ENCODE results near the gene TRAK1.

Gene TRAK1

DNA sequence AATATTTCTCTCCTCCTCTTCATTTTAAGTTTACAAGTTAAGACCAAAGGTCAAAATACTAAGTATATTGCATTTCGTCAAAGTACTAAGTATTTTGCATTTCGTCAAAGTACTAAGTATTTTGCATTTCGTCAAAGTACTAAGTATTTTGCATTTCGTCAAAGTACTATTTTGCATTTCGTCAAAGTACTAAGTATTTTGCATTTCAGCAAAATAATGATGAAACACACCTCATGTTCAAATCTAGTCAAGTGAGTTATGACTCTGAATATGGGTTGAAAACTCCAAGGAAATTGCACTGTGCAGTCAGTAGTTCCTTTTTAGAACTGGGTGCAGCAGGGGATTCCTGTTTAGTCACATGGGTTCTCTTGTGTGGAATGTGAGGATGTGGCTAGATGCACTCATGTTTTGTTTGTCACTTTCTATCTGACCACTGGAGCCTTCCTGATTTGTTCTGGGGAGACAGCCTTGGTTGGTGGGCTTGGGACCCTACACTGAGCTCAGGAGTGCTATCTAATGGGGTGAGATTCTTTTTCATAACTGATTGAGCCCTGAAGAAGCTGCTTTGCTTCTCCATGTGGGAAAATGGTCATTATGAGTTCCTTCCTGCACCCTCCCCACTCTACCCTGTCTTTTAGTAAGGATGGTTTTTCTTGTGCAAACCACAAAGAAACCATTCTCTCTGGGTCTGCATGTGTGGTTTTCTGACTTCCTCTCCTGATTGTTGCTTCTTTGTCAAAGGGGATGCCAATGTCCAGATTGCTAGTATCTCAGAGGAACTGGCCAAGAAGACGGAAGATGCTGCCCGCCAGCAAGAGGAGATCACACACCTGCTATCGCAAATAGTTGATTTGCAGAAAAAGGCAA lies 101.4 kb downstream of the TRAK1 start:
- POLR2A ChIA-PET, result no interaction called here

DNA sequence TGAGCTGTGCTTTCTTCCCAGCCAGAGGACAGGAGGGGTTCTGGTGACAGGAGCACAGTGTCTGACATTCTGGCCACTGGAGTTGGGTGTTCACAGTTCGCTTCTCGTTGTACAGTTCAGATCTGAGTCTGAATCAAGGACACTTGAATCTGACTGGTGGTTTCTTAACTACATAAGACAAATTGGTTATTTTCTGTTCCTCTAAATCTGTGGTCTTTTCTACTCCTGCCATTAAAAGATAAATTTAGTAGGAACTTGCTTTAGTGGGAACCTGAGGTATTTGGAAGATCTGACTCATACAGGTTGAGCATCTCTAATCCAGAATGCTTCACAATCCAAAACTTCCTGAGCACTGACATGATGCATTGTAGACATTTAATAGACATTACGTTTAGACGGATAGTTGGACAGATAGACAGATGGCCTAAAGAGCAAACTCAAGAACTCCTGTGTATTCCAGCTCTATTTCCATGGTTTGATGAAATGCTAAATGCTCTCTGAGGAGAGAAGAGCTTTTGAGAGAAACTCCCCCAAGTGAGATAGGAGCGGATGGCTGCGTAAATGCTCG lies 103.9 kb downstream of the TRAK1 start:
- ChIA-PET POLR2A (no interaction called here), CTCF (interaction anchor here (0.9 kb wide), 1 partner anchor 77 kb away, joined by 3 read pairs; no protein-coding TSS in a partner anchor)
- no peak for DNase-seq (ENCODE audit: extremely low spot score)
- TF ChIP-seq ARNT (IDR thresholded peaks at IDR 0.05) (no peak), PKNOX1 (IDR thresholded peaks at IDR 0.05) (no peak), HDGF (IDR thresholded peaks at IDR 0.05; ENCODE audit: borderline replicate concordance) (no peak), FOXA1 (IDR thresholded peaks at IDR 0.05) (no peak), ZNF384 (IDR thresholded peaks at IDR 0.05) (no peak), CTBP1 (IDR thresholded peaks at IDR 0.05; ENCODE audit: borderline replicate concordance) (no peak), FOXM1 (IDR thresholded peaks at IDR 0.05; ENCODE audit: borderline replicate concordance) (no peak), FOXK2 (IDR thresholded peaks at IDR 0.05) (no peak), L3MBTL2 (conservative IDR thresholded peaks at IDR 0.05) (no peak), LEF1 (IDR thresholded peaks at IDR 0.05; ENCODE audit: borderline replicate concordance) (no peak), ELF4 (IDR thresholded peaks at IDR 0.05) (no peak), NFRKB (IDR thresholded peaks at IDR 0.05) (no peak)

More for the DNA sequence above, 101.4 kb downstream of the TRAK1 start:
- CTCF ChIA-PET, result interaction anchor here (0.7 to 3.7 kb wide), 6 partner anchors 12 to 1311 kb away, joined by 3 to 38 read pairs (median 12); no protein-coding TSS in a partner anchor
- no peak for TF ChIP-seq PKNOX1 (IDR thresholded peaks at IDR 0.05)
- no peak for TF ChIP-seq FOXA1 (IDR thresholded peaks at IDR 0.05)
- no peak for TF ChIP-seq ELF4 (IDR thresholded peaks at IDR 0.05)
- no peak for TF ChIP-seq ZNF384 (IDR thresholded peaks at IDR 0.05)
- no peak for TF ChIP-seq LEF1 (IDR thresholded peaks at IDR 0.05; ENCODE audit: borderline replicate concordance)
- TF ChIP-seq HDGF (IDR thresholded peaks at IDR 0.05; ENCODE audit: borderline replicate concordance), result no peak
- no peak for TF ChIP-seq FOXM1 (IDR thresholded peaks at IDR 0.05; ENCODE audit: borderline replicate concordance)
- TF ChIP-seq FOXK2 (IDR thresholded peaks at IDR 0.05), result no peak
- no peak for TF ChIP-seq TARDBP (IDR thresholded peaks at IDR 0.05)
- TF ChIP-seq ARNT (IDR thresholded peaks at IDR 0.05), result no peak
- no peak for TF ChIP-seq NFRKB (IDR thresholded peaks at IDR 0.05)
- no peak for TF ChIP-seq L3MBTL2 (conservative IDR thresholded peaks at IDR 0.05)
- no peak for TF ChIP-seq BHLHE40 (IDR thresholded peaks at IDR 0.05; ENCODE audit: borderline replicate concordance)
- no peak for TF ChIP-seq SUZ12 (IDR thresholded peaks at IDR 0.05)
- DNase-seq (ENCODE audit: extremely low spot score), result no peak

DNA sequence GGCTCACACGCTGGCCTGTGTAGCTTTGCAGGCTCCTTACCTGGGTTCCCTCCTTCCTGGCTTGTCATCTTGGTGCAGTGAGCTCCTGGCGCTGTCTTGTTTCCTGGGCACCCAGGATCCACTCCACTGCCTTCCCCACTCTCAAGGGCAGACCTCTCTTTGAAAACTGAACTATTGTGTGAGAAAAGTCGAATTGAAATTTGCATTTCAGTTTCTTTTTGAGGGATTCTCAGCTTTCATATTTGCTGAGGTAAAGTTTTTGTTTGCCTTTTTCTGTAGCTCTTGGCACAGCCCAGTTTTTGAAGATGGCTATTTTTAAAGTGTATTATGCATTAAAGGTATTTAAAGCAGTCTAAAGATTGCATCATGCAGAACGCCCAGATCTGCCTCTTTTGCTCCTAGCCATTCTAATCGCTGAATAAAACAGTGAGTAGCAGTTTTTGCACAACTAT lies 104.7 kb downstream of the TRAK1 start:
- no peak for DNase-seq (ENCODE audit: extremely low spot score)
- TF ChIP-seq CTBP1 (IDR thresholded peaks at IDR 0.05; ENCODE audit: borderline replicate concordance) (no peak), ARNT (IDR thresholded peaks at IDR 0.05) (no peak), FOXK2 (IDR thresholded peaks at IDR 0.05) (no peak), NFRKB (IDR thresholded peaks at IDR 0.05) (no peak), SP1 (IDR thresholded peaks at IDR 0.05) (no peak), ELF4 (IDR thresholded peaks at IDR 0.05) (no peak), L3MBTL2 (conservative IDR thresholded peaks at IDR 0.05) (no peak), ZNF384 (IDR thresholded peaks at IDR 0.05) (no peak)
- POLR2A ChIA-PET, result no interaction called here
- CTCF ChIA-PET, result interaction anchor here (0.8 kb wide), 1 partner anchor 1594 kb away, joined by 4 read pairs; no protein-coding TSS in a partner anchor

- no peak for DNase-seq (ENCODE audit: extremely low spot score)
- ChIA-PET POLR2A (interaction anchor here (0.7 kb wide), 1 partner anchor 9 kb away, joined by 3 read pairs; no protein-coding TSS in a partner anchor), CTCF (no interaction called here)
- TF ChIP-seq ARNT (IDR thresholded peaks at IDR 0.05) (no peak), LEF1 (IDR thresholded peaks at IDR 0.05; ENCODE audit: borderline replicate concordance) (no peak), FOXK2 (IDR thresholded peaks at IDR 0.05) (no peak), ELF4 (IDR thresholded peaks at IDR 0.05) (no peak), CTBP1 (IDR thresholded peaks at IDR 0.05; ENCODE audit: borderline replicate concordance) (no peak), FOXA1 (IDR thresholded peaks at IDR 0.05) (no peak), TARDBP (IDR thresholded peaks at IDR 0.05) (no peak), SUZ12 (IDR thresholded peaks at IDR 0.05) (no peak), L3MBTL2 (conservative IDR thresholded peaks at IDR 0.05) (no peak), PKNOX1 (IDR thresholded peaks at IDR 0.05) (no peak), NFRKB (IDR thresholded peaks at IDR 0.05) (no peak), BHLHE40 (IDR thresholded peaks at IDR 0.05; ENCODE audit: borderline replicate concordance) (no peak), ZNF384 (IDR thresholded peaks at IDR 0.05) (no peak), FOXM1 (IDR thresholded peaks at IDR 0.05; ENCODE audit: borderline replicate concordance) (no peak), SP1 (IDR thresholded peaks at IDR 0.05) (no peak), HDGF (IDR thresholded peaks at IDR 0.05; ENCODE audit: borderline replicate concordance) (no peak)
Observed at GRCh38 chr3:42198709-42199108, 107.6 kb downstream of the TRAK1 start.

DNA sequence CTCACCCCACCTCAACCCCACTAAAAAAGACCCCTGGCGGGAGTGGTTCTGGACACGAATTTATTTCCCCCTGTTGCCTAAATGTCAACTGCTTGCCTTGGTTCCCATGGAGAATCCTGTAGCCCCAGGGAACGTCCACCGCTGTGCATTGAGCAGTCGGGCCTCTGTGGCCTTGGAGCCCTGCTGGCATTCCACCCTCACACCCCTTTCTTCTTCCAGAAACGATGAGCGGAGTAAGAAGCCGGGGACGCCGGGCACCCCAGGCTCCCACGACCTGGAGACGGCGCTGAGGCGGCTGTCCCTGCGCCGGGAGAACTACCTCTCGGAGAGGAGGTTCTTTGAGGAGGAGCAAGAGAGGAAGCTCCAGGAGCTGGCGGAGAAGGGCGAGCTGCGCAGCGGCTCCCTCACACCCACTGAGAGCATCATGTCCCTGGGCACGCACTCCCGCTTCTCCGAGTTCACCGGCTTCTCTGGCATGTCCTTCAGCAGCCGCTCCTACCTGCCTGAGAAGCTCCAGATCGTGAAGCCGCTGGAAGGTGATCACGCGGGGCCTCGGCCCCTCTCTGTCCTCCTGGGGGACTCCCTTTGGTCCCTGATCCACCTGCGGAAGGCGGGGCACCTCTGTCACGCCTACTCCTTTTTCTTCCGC lies 111.2 kb downstream of the TRAK1 start:
- TF ChIP-seq LEF1 (IDR thresholded peaks at IDR 0.05; ENCODE audit: borderline replicate concordance) (no peak), FOXA1 (IDR thresholded peaks at IDR 0.05) (no peak), NFRKB (IDR thresholded peaks at IDR 0.05) (no peak), L3MBTL2 (conservative IDR thresholded peaks at IDR 0.05) (no peak), FOXM1 (IDR thresholded peaks at IDR 0.05; ENCODE audit: borderline replicate concordance) (no peak), ZNF384 (IDR thresholded peaks at IDR 0.05) (no peak), PKNOX1 (IDR thresholded peaks at IDR 0.05) (no peak), BHLHE40 (IDR thresholded peaks at IDR 0.05; ENCODE audit: borderline replicate concordance) (no peak), FOXK2 (IDR thresholded peaks at IDR 0.05) (no peak), ELF4 (IDR thresholded peaks at IDR 0.05) (no peak), HDGF (IDR thresholded peaks at IDR 0.05; ENCODE audit: borderline replicate concordance) (no peak), SUZ12 (IDR thresholded peaks at IDR 0.05) (no peak), SP1 (IDR thresholded peaks at IDR 0.05) (no peak), TARDBP (IDR thresholded peaks at IDR 0.05) (no peak), ARNT (IDR thresholded peaks at IDR 0.05) (no peak), CTBP1 (IDR thresholded peaks at IDR 0.05; ENCODE audit: borderline replicate concordance) (no peak)
- CTCF ChIA-PET, result no interaction called here
- POLR2A ChIA-PET, result no interaction called here
- DNase-seq (ENCODE audit: extremely low spot score), result no peak

Data from HEK293T (cell line).